GM12865 (cell line): ENCODE data around the gene SRC.

Experiments used
- DNase-seq: peaks from one replicate; pipeline ENCODE4 v3.0.0; 2010; ENCODE audit warnings: low read depth
- H3K4me3 ChIP-seq: 2 replicates; pipeline ENCODE4 v1.5.1; 2011; ENCODE audit warnings: mild to moderate bottlenecking, low read depth, low read length, control low read depth
- TF ChIP-seq, protein P1 (sequence below): IDR thresholded peaks from 2 replicates; pipeline ENCODE4 v1.5.1; 2011; ENCODE audit warnings: low read length, control low read depth, low read depth, inconsistent platforms; ENCODE audit not compliant: insufficient read depth; ENCODE audit errors: missing control alignments

SRC gene

GRCh38 chr20:37388831-37389230 is 42.9 kb downstream of the SRC start:
- no peak for DNase-seq
- TF ChIP-seq, protein P1, sequence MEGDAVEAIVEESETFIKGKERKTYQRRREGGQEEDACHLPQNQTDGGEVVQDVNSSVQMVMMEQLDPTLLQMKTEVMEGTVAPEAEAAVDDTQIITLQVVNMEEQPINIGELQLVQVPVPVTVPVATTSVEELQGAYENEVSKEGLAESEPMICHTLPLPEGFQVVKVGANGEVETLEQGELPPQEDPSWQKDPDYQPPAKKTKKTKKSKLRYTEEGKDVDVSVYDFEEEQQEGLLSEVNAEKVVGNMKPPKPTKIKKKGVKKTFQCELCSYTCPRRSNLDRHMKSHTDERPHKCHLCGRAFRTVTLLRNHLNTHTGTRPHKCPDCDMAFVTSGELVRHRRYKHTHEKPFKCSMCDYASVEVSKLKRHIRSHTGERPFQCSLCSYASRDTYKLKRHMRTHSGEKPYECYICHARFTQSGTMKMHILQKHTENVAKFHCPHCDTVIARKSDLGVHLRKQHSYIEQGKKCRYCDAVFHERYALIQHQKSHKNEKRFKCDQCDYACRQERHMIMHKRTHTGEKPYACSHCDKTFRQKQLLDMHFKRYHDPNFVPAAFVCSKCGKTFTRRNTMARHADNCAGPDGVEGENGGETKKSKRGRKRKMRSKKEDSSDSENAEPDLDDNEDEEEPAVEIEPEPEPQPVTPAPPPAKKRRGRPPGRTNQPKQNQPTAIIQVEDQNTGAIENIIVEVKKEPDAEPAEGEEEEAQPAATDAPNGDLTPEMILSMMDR, result no peak
- H3K4me3 ChIP-seq, result no peak overlapping the region

DNA sequence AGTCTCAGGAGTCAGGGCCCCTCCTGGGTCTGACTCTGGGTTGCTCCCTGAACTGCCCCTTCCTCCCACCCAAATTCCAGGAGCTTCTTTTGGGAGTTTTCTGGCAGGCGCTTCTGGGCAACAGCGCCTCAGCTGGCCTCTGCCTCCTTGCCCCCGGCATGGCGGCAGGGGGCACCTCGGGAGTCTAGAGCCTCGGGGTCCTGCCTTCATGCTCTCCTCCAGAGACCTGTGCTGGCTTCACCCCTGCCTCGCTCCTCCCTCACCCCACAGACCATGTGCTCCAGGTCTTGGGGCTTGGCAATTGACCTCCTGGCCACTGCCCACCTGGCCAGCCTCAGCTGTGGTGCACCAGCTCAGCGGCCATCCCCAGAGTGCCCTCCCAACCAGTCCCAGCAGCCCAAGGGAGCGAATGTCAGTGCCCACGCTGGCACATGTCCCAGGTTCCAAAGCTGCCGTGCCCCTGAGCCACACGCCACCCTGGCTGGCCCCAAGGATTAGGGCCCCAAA is 43.4 kb downstream of the SRC start:
- no peak overlapping the region for H3K4me3 ChIP-seq

GRCh38 chr20:37389844-37390275 is 43.9 kb downstream of the SRC start:
- TF ChIP-seq, protein P1, result no peak
- DNase-seq, result no peak

More for the DNA sequence above, 43.4 kb downstream of the SRC start:
- TF ChIP-seq, protein P1, result no peak
- DNase-seq, result no peak

DNA sequence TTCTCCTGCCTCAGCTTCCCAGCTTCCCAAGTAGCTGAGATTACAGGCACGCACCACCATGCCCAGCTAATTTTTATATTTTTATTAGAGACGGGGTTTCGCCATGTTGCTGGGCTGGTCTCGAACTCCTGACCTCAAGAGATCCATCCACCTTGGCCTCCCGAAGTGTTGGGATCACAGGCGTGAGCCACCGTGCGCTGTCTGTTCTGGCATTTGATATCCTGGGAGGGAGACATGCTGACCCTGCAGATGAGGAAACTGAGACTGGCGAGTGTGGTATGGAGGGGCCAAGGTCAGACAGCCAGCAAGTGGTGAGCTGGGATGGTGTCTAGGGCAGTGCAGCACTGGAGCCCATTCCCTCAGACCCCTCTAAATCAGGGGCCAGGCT is 44.6 kb downstream of the SRC start:
- no peak for DNase-seq
- TF ChIP-seq, protein P1, result no peak
- no peak overlapping the region for H3K4me3 ChIP-seq

More at GRCh38 chr20:37389844-37390275, 43.9 kb downstream of the SRC start:
- no peak overlapping the region for H3K4me3 ChIP-seq

DNA sequence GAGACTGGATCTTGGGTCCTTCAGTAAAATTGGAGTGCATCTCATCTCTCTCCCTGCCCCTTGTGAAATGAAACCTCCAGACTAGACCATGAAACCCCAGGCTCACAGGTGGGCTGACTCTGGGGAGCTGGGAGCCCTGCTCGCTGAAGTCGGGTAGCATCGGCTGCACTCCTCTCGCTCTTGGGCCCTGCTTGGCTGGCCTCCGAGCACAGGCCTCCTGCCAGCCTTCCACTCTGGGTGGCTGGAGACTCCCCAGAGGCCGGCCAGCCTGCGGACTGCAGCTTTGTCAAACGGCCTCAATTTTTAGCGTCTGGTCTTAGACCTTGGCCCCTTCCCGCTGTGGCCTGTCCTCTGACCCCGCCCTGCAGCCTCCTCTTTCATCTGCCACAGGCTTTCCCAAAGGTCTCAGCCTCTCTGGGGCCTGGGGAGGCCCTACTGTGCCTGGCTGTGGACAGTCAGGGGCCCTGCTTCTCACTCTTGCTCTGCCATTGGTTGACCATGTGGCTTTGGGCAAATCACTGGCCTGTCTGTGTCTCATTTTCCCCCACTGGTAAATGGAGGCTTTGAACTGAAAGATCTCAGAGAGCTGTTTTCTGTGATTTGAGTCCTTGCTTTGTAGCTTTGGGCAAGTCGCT is 45.1 kb downstream of the SRC start:
- no peak for DNase-seq
- no peak overlapping the region for H3K4me3 ChIP-seq
- TF ChIP-seq, protein P1, result no peak

DNA sequence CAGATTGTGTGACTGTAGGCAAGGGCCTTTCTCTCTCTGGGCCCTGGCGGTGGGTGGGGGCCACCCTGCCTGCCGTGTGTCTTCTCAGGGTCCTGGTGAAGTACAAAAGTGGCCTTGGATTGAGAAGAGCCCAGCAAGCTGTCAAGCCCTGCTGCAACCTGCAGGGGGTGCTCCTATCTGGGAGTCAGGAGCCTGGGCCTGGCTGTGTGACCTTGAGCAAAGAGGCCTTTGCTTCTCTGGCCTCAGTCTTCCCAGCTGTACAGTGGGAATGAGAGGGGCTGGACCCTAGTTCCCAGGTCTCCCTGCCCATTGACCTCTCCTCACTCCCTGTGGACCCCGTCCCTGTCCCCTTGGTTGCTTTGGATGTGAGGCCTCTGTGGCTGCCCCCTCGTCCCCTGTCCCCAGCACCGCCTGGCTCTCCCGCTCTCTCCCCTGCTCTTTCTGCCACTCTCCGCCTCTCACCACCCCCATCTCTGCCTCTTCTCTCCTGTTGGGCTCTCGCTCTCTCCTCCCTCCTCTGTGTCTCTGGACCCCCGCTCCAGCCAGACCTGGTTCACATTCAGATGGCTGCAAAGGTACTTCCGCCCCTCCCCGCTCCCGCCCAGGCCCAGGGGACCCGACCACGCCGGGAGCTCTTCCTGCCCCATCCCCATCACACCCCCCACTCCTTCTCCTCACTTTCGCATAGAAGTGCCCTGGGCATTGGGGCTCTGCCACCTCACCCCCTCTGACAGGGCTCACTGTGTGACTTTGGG is 46.7 kb downstream of the SRC start:
- TF ChIP-seq, protein P1, result peak; percentile 48
- DNase-seq, result peak; percentile 54

More for the DNA sequence above, 46.7 kb downstream of the SRC start:
- no peak overlapping the region for H3K4me3 ChIP-seq
